AG04450 (cell line): ENCODE measurements around the gene CFDP1. TPM values are rescaled to one million over a fixed set of nuclear protein-coding genes. Genes with fewer than 3 reads are reported as not detected.

ENCODE experiments used
- CTCF ChIA-PET: fragments of 300-600, 350-600 bp; formaldehyde crosslinking; extraction: SDS; loops from one replicate; lab custom pipeline; 2022; ENCODE audit warnings: antibody characterized with exemption, inconsistent platforms; lab: Charles Lee
- POLR2A ChIA-PET: fragments of 350-600 bp; formaldehyde crosslinking; extraction: SDS; loops from one replicate; lab custom pipeline; 2021; ENCODE audit warnings: antibody characterized with exemption, inconsistent platforms; lab: Yijun Ruan, JAX
- DNase-seq: peaks from one replicate; pipeline ENCODE4 v3.0.0-alpha.2; 2011; ENCODE audit warnings: low read depth, low spot score
- H3K27ac ChIP-seq: one replicate; pipeline ENCODE4 v1.5.1; 2012; ENCODE audit warnings: low read depth, low read length, control low read depth
- H3K27me3 ChIP-seq: one replicate; pipeline ENCODE4 v1.6.0; 2012; ENCODE audit warnings: low read length; ENCODE audit not compliant: control insufficient read depth, insufficient read depth
- H3K4me3 ChIP-seq: 2 replicates; pipeline ENCODE4 v1.5.1; 2011; ENCODE audit warnings: mild to moderate bottlenecking, low read depth, low read length, control low read depth
- H3K9me3 ChIP-seq: 2 replicates; pipeline ENCODE4 v1.5.1; 2012; ENCODE audit warnings: low read length; ENCODE audit not compliant: control insufficient read depth, insufficient read depth
- polyA plus RNA-seq: library from polyadenylated mRNA; depleted of rRNA; stranded (reverse); fragments of >200 nt; gene quantifications from 2 replicates; pipeline ENCODE4 v1.2.3, GENCODE V29; 2011
- TF ChIP-seq, protein P1 (sequence below): IDR thresholded peaks from 2 replicates; pipeline ENCODE4 v1.5.1; 2011; ENCODE audit warnings: low read depth, low read length, control low read depth, inconsistent platforms

CFDP1 gene
- polyA plus RNA-seq, 1 experiment = 81.6 TPM

DNA sequence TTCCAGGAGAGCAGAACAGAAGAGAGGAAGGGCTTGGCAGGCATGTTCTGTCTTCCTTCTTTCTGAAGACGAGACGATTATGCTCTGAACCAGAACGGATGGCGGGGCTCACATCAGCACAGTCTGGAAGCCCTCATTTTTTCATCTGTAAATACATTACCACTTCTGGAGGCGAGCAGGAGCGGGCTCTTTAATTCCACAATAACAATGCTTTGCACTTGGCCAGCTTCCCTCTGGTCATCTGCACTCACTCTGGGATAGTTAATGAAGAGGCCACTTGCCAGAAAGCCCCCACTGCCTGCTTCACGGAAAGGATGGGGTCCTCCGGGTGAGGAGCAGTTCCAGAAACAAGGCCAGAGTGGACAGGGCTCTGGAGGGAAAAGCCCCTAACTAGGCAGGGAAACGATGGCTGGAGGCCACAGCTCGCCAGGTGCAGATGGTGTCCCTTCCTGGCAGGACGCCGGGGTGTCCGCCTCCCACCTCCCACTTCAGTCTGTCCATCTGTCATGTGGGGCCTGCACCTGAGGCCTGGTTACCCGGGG, 168.8 kb downstream of the CFDP1 start:
- CTCF ChIA-PET = no interaction called here
- TF ChIP-seq, protein P1, sequence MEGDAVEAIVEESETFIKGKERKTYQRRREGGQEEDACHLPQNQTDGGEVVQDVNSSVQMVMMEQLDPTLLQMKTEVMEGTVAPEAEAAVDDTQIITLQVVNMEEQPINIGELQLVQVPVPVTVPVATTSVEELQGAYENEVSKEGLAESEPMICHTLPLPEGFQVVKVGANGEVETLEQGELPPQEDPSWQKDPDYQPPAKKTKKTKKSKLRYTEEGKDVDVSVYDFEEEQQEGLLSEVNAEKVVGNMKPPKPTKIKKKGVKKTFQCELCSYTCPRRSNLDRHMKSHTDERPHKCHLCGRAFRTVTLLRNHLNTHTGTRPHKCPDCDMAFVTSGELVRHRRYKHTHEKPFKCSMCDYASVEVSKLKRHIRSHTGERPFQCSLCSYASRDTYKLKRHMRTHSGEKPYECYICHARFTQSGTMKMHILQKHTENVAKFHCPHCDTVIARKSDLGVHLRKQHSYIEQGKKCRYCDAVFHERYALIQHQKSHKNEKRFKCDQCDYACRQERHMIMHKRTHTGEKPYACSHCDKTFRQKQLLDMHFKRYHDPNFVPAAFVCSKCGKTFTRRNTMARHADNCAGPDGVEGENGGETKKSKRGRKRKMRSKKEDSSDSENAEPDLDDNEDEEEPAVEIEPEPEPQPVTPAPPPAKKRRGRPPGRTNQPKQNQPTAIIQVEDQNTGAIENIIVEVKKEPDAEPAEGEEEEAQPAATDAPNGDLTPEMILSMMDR = no peak

DNA sequence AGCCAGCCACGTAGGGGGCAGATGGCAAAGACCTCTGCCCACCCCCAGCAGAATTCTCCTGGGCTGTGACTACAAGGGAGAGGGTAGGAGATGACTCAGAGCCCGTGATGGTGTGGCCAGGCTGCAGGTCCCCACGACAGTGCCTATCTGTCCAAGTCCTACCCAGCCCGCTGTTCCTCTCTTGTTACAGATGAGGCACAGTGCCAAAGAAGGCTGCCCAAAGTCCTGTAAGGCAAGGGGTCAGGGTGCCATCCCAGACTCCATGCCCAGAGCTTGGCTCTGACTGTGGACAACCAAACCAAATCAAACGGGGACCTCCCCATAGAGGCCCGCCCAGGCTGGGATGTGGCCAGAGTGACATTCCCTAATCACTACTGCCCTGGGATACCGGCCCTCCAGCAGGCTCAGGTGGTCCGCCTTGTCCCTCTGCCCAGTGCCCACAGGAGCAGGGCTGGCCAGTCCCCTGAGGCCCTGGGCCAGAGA, 169.3 kb downstream of the CFDP1 start:
- ChIA-PET CTCF (no interaction called here), POLR2A (interaction anchor here (0.6 to 1.0 kb wide), 2 partner anchors 13 to 114 kb away, joined by 3 read pairs; no protein-coding TSS in a partner anchor)
- peaks cover 4% of the 10 kb centered on the region; the same call in 1 of the 2 replicates for H3K9me3 ChIP-seq
- H3K27ac ChIP-seq = peak overlapping the region; percentile 21
- no peaks in the 10 kb centered on the region for H3K27me3 ChIP-seq
- DNase-seq = no peak
- TF ChIP-seq, protein P1 = no peak
- peak overlapping the region; percentile 89 for H3K4me3 ChIP-seq

More for the DNA sequence above, 168.8 kb downstream of the CFDP1 start:
- Histone ChIP-seq H3K9me3 (peaks cover 4% of the 10 kb centered on the region; the same call in 1 of the 2 replicates), H3K4me3 (peak overlapping the region; percentile 89), H3K27ac (peak overlapping the region; percentile 61), H3K27me3 (no peaks in the 10 kb centered on the region)
- POLR2A ChIA-PET = interaction anchor here (0.6 to 1.0 kb wide), 2 partner anchors 14 to 114 kb away, joined by 3 read pairs; no protein-coding TSS in a partner anchor
- no peak for DNase-seq

DNA sequence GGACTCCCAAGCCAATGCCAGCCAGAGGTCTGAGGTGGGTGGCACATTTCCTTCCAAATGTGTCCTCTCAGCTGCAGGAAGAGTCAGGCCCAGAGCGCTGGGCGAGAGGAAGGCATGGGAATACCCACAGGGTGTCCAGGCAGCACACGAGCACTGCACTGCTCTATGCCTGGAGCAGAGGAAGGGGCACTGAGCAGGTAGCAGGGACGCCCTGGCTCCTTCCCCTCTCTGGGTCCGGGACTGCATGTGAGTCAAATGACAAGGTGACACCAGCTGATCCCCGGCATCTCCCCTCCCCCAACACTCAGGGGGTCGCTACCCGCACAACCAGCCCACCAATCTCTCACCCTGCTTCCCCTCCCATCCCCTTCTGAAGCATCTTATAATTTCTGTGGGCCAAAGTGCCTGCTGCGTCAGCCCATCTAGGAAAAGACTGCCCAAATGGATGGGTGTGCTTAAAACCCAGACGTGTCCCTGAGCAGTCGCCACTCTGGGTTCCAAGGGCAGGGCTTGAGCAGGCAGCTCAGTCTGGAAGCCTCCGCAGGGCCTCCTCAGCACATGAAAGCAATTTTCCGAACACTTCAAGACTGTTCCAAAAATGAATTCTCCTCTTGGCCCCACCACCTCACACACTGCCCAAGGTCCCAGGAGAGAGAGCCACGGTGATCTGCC, 169.9 kb downstream of the CFDP1 start:
- peaks cover 4% of the 10 kb centered on the region; the same call in 1 of the 2 replicates for H3K9me3 ChIP-seq
- no peaks in the 10 kb centered on the region for H3K27me3 ChIP-seq
- H3K4me3 ChIP-seq = peak overlapping the region; percentile 89
- POLR2A ChIA-PET = no interaction called here
- TF ChIP-seq, protein P1 = no peak
- peak overlapping the region; percentile 21 for H3K27ac ChIP-seq
- CTCF ChIA-PET = no interaction called here
- DNase-seq = no peak

DNA sequence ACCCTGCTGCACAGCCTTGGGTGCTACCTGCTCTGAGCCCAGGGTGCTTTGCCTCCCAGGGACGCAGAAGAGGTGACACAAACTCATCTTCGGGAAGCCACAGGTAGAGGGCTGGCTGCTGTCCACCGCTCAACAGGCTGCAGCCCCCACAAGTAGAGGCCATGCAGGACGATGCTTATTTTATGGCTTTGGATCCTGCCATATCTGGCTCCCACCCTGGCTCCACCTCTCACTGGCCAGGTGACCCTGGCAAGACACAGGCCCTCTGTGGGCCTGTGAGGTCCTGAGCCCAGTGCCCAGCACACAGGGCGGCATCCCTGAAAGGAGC, 170.5 kb downstream of the CFDP1 start:
- ChIA-PET POLR2A (no interaction called here), CTCF (no interaction called here)
- TF ChIP-seq, protein P1 = no peak
- Histone ChIP-seq H3K27ac (no peak overlapping the region), H3K27me3 (no peaks in the 10 kb centered on the region), H3K4me3 (peak overlapping the region; percentile 17; the same call in 1 of the 2 replicates), H3K9me3 (peaks cover 4% of the 10 kb centered on the region; the same call in 1 of the 2 replicates)
- DNase-seq = no peak
